ENCODE measurements around the gene ESYT2.
A peak's percentile ranks its signal among the peaks of the same experiment; 100 is the strongest.

ESYT2 gene

GRCh38 chr7:158745057-158745715 lies 84.1 kb downstream of the ESYT2 start:
- DNase-seq (ENCODE audit: low read depth, low spot score): no peak

GRCh38 chr7:158744070-158744469 lies 85.2 kb downstream of the ESYT2 start:
- DNase-seq (ENCODE audit: low read depth, low spot score): no peak

- no peak for DNase-seq (ENCODE audit: low read depth, low spot score)
These were observed 86.1 kb downstream of the ESYT2 start for GRCh38 chr7:158743219-158743618.

- DNase-seq (ENCODE audit: low read depth, low spot score): no peak
These were observed 87.1 kb downstream of the ESYT2 start for GRCh38 chr7:158742065-158742821.

GRCh38 chr7:158741294-158741666 lies 88.0 kb downstream of the ESYT2 start:
- no peak for DNase-seq (ENCODE audit: low read depth, low spot score)

GRCh38 chr7:158740657-158741293 lies 88.5 kb downstream of the ESYT2 start:
- DNase-seq (ENCODE audit: low read depth, low spot score): peak; percentile 85

- peak; percentile 67 for DNase-seq (ENCODE audit: low read depth, low spot score)
These were observed 89.2 kb downstream of the ESYT2 start for GRCh38 chr7:158740013-158740656.

- no peak for DNase-seq (ENCODE audit: low read depth, low spot score)
These were observed 90.5 kb downstream of the ESYT2 start for GRCh38 chr7:158738841-158739240.

- no peak for DNase-seq (ENCODE audit: low read depth, low spot score)
These were observed 92.1 kb downstream of the ESYT2 start for GRCh38 chr7:158737064-158737695.

- DNase-seq (ENCODE audit: low read depth, low spot score): no peak
These were observed 93.4 kb downstream of the ESYT2 start for GRCh38 chr7:158735935-158736334.

- no peak for DNase-seq (ENCODE audit: low read depth, low spot score)
These were observed 94.4 kb downstream of the ESYT2 start for GRCh38 chr7:158734861-158735260.

- no peak for DNase-seq (ENCODE audit: low read depth, low spot score)
These were observed 95.4 kb downstream of the ESYT2 start for GRCh38 chr7:158733775-158734494.

GRCh38 chr7:158733220-158733519 lies 96.1 kb downstream of the ESYT2 start:
- DNase-seq (ENCODE audit: low read depth, low spot score): no peak

- DNase-seq (ENCODE audit: low read depth, low spot score): no peak
These were observed 96.7 kb downstream of the ESYT2 start for GRCh38 chr7:158732494-158733219.

GRCh38 chr7:158731761-158732160 lies 97.5 kb downstream of the ESYT2 start:
- no peak for DNase-seq (ENCODE audit: low read depth, low spot score)

GRCh38 chr7:158730383-158731346 lies 98.6 kb downstream of the ESYT2 start:
- DNase-seq (ENCODE audit: low read depth, low spot score): peak; percentile 63

GRCh38 chr7:158729646-158730382 lies 99.5 kb downstream of the ESYT2 start:
- DNase-seq (ENCODE audit: low read depth, low spot score): no peak

- DNase-seq (ENCODE audit: low read depth, low spot score): no peak
These were observed 100.2 kb downstream of the ESYT2 start for GRCh38 chr7:158728911-158729645.

All from brain pericyte (primary cell).